Measurements from ENCODE around the gene SNX1. TPM values are rescaled to one million over a fixed set of nuclear protein-coding genes. Genes with fewer than 3 reads are reported as not detected.

Gene SNX1
- total and polyA plus RNA-seq, 2 donors (not counting 3 experiments of a cell fraction or from before 2014, with no cell fraction given): 56.0 to 113 TPM

DNA sequence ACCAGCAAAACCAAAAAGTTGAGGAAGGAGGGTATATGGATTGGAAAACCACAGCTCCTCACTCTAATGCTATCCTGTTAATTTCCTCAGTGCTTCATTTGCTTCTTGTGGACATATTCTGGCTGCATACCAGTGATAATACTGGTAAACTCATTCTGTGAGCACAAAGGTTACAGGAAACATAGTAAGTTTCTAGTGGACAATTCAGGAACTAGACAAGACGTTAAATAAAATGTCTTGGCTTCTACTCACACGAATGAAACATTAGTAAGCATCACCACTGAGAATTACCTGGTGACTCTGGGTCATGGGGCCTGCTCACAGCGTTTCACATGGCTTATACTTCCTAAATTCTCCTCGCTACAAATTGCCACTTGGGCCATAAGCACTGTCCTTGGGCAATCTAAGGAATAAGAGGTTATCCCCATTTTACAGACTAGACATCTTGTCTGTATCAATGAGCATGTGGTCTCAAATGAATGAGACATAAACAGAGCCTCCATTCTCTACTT is 87.1 kb downstream of the SNX1 start:
- Histone ChIP-seq H3K4me1 (ENCODE audit: control insufficient read depth, extremely low read depth, insufficient read depth, low read length) (no peaks in the 10 kb centered on the region), H3K27ac (ENCODE audit: insufficient read depth, low read depth, low read length) (no peak overlapping the region), H4K20me1 (replicated peaks; ENCODE audit: control insufficient read depth, extremely low read depth, insufficient read depth, low read length) (no peaks in the 10 kb centered on the region), H3K27me3 (ENCODE audit: control insufficient read depth in 2 of 2, insufficient read depth in 2 of 2, low read length in 2 of 2) (no peaks in the 10 kb centered on the region), H3K9me3 (replicated peaks; ENCODE audit: control insufficient read depth, insufficient read depth, low read length) (no peaks in the 10 kb centered on the region), H3K36me3 (ENCODE audit: control insufficient read depth in 2 of 2, extremely low read depth in 1 of 2, insufficient read depth in 2 of 2, low read length in 2 of 2) (peaks cover 5% of the 10 kb centered on the region in 2 experiments), H3K9ac (replicated peaks; ENCODE audit: extremely low read depth, insufficient read depth, low read length) (no peak overlapping the region), H3K4me3 (replicated peaks in 1 of 3; ENCODE audit: insufficient read depth in 1 of 3, low read depth in 1 of 3, low read length in 3 of 3) (no peak overlapping the region), H2AFZ (ENCODE audit: low read depth, low read length) (no peak overlapping the region), H3K9me1 (replicated peaks; ENCODE audit: control insufficient read depth, extremely low read depth, insufficient read depth, low read length) (no peaks in the 10 kb centered on the region), H3K4me2 (ENCODE audit: insufficient read depth, low read length) (no peak overlapping the region), H3K79me2 (ENCODE audit: control insufficient read depth, insufficient read depth, low read length) (no peaks in the 10 kb centered on the region)
- ChIA-PET POLR2A (no interaction called here), CTCF (no interaction called here)
- TF ChIP-seq GATA2 (IDR thresholded peaks at IDR 0.05; ENCODE audit: insufficient read depth, insufficient read length, low read depth, low read length) (no peak), MYC (IDR thresholded peaks at IDR 0.05; ENCODE audit: low read depth, low read length) (no peak), EZH2 (IDR thresholded peaks at IDR 0.05; ENCODE audit: borderline replicate concordance, low read depth, low read length, severe bottlenecking) (no peak), FOS (IDR thresholded peaks at IDR 0.05; ENCODE audit: borderline replicate concordance, insufficient read depth, low read length) (no peak), POLR2AphosphoS5 (IDR thresholded peaks at IDR 0.05; ENCODE audit: insufficient read depth, low read depth, low read length) (no peak), JUN (IDR thresholded peaks at IDR 0.05; ENCODE audit: borderline replicate concordance, insufficient read depth, insufficient read length, low read depth) (no peak), POLR2A (IDR thresholded peaks at IDR 0.05; ENCODE audit: low read depth, low read length) (no peak)
- TF ChIP-seq, protein P1, sequence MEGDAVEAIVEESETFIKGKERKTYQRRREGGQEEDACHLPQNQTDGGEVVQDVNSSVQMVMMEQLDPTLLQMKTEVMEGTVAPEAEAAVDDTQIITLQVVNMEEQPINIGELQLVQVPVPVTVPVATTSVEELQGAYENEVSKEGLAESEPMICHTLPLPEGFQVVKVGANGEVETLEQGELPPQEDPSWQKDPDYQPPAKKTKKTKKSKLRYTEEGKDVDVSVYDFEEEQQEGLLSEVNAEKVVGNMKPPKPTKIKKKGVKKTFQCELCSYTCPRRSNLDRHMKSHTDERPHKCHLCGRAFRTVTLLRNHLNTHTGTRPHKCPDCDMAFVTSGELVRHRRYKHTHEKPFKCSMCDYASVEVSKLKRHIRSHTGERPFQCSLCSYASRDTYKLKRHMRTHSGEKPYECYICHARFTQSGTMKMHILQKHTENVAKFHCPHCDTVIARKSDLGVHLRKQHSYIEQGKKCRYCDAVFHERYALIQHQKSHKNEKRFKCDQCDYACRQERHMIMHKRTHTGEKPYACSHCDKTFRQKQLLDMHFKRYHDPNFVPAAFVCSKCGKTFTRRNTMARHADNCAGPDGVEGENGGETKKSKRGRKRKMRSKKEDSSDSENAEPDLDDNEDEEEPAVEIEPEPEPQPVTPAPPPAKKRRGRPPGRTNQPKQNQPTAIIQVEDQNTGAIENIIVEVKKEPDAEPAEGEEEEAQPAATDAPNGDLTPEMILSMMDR (IDR thresholded peaks at IDR 0.05; ENCODE audit: extremely low read depth in 1 of 2, insufficient read depth in 1 of 2, low read depth in 1 of 2, low read length in 2 of 2): no peak
- TF ChIP-seq, protein P2, sequence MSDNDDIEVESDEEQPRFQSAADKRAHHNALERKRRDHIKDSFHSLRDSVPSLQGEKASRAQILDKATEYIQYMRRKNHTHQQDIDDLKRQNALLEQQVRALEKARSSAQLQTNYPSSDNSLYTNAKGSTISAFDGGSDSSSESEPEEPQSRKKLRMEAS (IDR thresholded peaks at IDR 0.05; ENCODE audit: insufficient read depth, insufficient read length): no peak
- dilution Hi-C loops (cut with MboI; ENCODE audit: extremely low pct_ligation_motif_present, low sequenced_read_pairs) (no loop called here), intact Hi-C loops (cut with micrococcal nuclease) (no loop called here)
- FAIRE-seq (no peak), DNase-seq (ENCODE audit: low read depth, low spot score) (peak; percentile 12)
- BruUV-seq (replicated peaks): no TSS peak

Measured in endothelial cell of umbilical vein (primary cell).